ENCODE data around the gene TIMM10. TPM values are rescaled to one million over a fixed set of nuclear protein-coding genes. Genes with fewer than 3 reads are reported as not detected.

The TIMM10 gene
- total RNA-seq, 1 experiment from 2014 or later: 152 TPM

DNA sequence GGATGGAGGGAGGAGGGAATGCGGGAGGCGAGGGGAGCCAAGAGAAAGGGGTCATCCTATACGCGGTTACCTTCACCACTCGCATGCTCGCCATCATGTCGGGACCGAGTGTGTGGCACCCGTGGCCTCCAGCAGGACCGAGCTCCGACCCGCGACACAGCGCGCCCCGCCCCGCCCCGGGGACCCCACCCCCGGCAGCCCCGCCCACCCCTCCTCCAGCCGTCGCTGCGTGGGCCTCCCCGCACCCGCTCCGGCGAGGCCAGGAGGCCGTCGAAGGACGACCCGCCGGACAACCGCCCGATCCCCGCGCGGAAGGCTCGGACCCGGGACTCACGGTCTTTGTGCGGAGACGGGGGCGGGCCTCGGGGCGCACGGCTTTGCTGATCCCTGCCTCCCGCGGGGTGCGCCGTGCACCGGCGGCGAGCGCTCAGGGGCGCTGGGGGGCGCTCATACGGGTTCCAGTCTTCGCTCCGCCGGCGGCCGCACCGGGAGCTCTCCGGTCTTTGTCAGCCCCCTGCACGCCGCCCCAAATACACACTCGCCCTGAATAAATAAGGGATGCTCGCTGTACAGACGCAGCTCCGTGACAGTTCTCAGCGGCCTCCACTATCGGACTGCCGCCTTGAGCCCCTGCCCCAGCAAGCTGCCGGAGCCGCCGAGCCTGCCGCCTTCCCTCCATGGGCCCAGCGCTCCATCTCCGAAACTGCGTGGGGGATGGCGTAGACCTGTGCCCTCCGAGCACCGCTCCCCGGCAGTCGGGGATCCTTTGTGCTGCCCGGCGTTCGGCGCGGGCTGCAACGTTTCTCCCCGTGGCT lies 37.2 kb upstream of the TIMM10 start, which contains the start of gene UBE2L6:
TSS of gene UBE2L6 (minus strand) at position 158 of the 815 bp plus-strand sequence. CDS start at position 97, 61 bp downstream.
- Histone ChIP-seq H3K4me3 (ENCODE audit: low read depth in 2 of 2, low read length in 2 of 2) (peak within 1 kb of the TSS; percentile 68 to 82), H3K4me1 (ENCODE audit: control insufficient read depth, insufficient read depth, low read length) (peaks cover 12% of the 10 kb centered on the region), H3K36me3 (ENCODE audit: control insufficient read depth, insufficient read depth, low read length) (no peaks in the 10 kb centered on the region; the same call in 1 of the 2 replicates), H3K9me3 (ENCODE audit: control insufficient read depth, insufficient read depth, low read depth, low read length) (no peaks in the 10 kb centered on the region), H3K27me3 (ENCODE audit: control insufficient read depth, insufficient read depth, low read length) (no peaks in the 10 kb centered on the region), H3K27ac (ENCODE audit: low read length) (peak within 1 kb of the TSS; percentile 77)
- no TSS peak for BruUV-seq (replicated peaks)
- 0 out of 2 replicates have a peak, but pooled peaks have one; percentile 54 for TF ChIP-seq SIN3A (IDR thresholded peaks at IDR 0.05; ENCODE audit: borderline replicate concordance, insufficient read depth, low read depth, low read length)
- TF ChIP-seq, protein P1, sequence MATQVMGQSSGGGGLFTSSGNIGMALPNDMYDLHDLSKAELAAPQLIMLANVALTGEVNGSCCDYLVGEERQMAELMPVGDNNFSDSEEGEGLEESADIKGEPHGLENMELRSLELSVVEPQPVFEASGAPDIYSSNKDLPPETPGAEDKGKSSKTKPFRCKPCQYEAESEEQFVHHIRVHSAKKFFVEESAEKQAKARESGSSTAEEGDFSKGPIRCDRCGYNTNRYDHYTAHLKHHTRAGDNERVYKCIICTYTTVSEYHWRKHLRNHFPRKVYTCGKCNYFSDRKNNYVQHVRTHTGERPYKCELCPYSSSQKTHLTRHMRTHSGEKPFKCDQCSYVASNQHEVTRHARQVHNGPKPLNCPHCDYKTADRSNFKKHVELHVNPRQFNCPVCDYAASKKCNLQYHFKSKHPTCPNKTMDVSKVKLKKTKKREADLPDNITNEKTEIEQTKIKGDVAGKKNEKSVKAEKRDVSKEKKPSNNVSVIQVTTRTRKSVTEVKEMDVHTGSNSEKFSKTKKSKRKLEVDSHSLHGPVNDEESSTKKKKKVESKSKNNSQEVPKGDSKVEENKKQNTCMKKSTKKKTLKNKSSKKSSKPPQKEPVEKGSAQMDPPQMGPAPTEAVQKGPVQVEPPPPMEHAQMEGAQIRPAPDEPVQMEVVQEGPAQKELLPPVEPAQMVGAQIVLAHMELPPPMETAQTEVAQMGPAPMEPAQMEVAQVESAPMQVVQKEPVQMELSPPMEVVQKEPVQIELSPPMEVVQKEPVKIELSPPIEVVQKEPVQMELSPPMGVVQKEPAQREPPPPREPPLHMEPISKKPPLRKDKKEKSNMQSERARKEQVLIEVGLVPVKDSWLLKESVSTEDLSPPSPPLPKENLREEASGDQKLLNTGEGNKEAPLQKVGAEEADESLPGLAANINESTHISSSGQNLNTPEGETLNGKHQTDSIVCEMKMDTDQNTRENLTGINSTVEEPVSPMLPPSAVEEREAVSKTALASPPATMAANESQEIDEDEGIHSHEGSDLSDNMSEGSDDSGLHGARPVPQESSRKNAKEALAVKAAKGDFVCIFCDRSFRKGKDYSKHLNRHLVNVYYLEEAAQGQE (IDR thresholded peaks at IDR 0.05; ENCODE audit: insufficient read depth in 1 of 2, low read depth in 2 of 2, low read length in 1 of 2): no peak
- ATAC-seq: peak; percentile 90
- intact Hi-C loops (cut with micrococcal nuclease; ENCODE audit: unreplicated experiment): loop anchor here (1.0 to 10.0 kb wide), 2 partner anchors 74 to 223 kb away; no protein-coding TSS in a partner anchor
- ChIA-PET CTCF (interaction anchor here (0.6 to 3.5 kb wide), 6 partner anchors 14 to 1184 kb away, joined by 3 to 31 read pairs (median 3); no protein-coding TSS in a partner anchor), POLR2A (no interaction called here)
- in situ Hi-C loops (cut with HindIII; ENCODE audit: low pct_unique_long_range_greater_than_20kb, low sequenced_read_pairs): no loop called here
- DNase-seq (ENCODE audit: low read depth, low spot score): no peak

DNA sequence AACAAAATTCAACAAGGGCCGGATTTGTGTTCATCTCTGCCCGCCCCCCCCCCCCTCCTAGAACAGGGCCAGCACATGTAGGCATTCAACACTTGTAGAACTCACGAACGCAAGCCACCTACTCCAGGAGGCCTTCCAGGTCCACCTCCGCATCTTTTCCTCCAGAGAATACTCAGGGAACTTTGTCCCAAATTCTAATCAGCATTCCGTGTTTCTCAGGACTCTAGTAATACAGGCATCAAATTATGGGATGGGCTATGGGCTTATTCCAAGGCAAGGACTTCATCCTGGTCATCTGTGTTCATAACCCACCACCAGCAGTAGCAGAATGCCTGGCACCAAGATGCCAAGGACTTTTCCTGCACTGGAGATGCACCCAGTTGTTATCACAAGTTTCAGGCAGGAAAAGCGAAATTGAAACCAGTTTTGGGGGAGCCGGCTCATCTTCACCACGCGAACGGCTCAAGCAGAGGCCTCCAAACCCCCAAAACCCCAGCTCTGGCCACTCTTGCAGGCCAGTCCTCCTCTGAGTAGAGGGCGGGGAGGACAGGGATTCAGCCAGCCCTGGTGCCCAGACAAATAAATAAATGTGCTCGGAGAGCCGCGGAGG lies 36.5 kb upstream of the TIMM10 start:
- Histone ChIP-seq H3K27me3 (ENCODE audit: control insufficient read depth, insufficient read depth, low read length) (no peaks in the 10 kb centered on the region), H3K36me3 (ENCODE audit: control insufficient read depth, insufficient read depth, low read length) (no peaks in the 10 kb centered on the region; the same call in 1 of the 2 replicates), H3K4me3 (ENCODE audit: low read depth in 2 of 2, low read length in 2 of 2) (peak overlapping the region; percentile 68 to 82), H3K9me3 (ENCODE audit: control insufficient read depth, insufficient read depth, low read depth, low read length) (no peaks in the 10 kb centered on the region), H3K27ac (ENCODE audit: low read length) (peak overlapping the region; percentile 39), H3K4me1 (ENCODE audit: control insufficient read depth, insufficient read depth, low read length) (peaks cover 12% of the 10 kb centered on the region)
- no TSS peak for BruUV-seq (replicated peaks)
- no peak for DNase-seq (ENCODE audit: low read depth, low spot score)
- ATAC-seq: peak; percentile 54
- intact Hi-C loops (cut with micrococcal nuclease; ENCODE audit: unreplicated experiment) (loop anchor here (10.0 kb wide), 1 partner anchor 222 kb away; no protein-coding TSS in a partner anchor), in situ Hi-C loops (cut with HindIII; ENCODE audit: low pct_unique_long_range_greater_than_20kb, low sequenced_read_pairs) (no loop called here)
- no peak for TF ChIP-seq CTCF (IDR thresholded peaks at IDR 0.05)
- no peak for TF ChIP-seq TCF7L2 (IDR thresholded peaks at IDR 0.05; ENCODE audit: low read depth, low read length)
- no peak for TF ChIP-seq POLR2AphosphoS5 (IDR thresholded peaks at IDR 0.05; ENCODE audit: low read depth, low read length)
- TF ChIP-seq, protein P1 (IDR thresholded peaks at IDR 0.05; ENCODE audit: insufficient read depth in 1 of 2, low read depth in 2 of 2, low read length in 1 of 2): no peak
- no peak for TF ChIP-seq SIN3A (IDR thresholded peaks at IDR 0.05; ENCODE audit: borderline replicate concordance, insufficient read depth, low read depth, low read length)
- ChIA-PET POLR2A (no interaction called here), CTCF (interaction anchor here (2.2 to 3.5 kb wide), 2 partner anchors 74 to 77 kb away, joined by 12 to 31 read pairs; no protein-coding TSS in a partner anchor)
